Retina (tissue), 1 donor: ENCODE results near the gene SNX24.
"Not testable (repeated sequence)": the region's sequence is repeated elsewhere in the genome, so short reads cannot be mapped to it uniquely, and the experiment has no call there.

Source experiments
- DNase-seq: peaks from one replicate; pipeline ENCODE4 v3.0.0-alpha.2; 2016

The SNX24 gene

GRCh38 chr5:122968056-122968455, 122.6 kb downstream of the SNX24 start:
- not testable (repeated sequence) for DNase-seq

- DNase-seq, result no peak
These were observed 125.9 kb downstream of the SNX24 start for GRCh38 chr5:122971333-122971732.

GRCh38 chr5:122972877-122973276, 127.5 kb downstream of the SNX24 start:
- no peak for DNase-seq

GRCh38 chr5:122973759-122974158, 128.3 kb downstream of the SNX24 start:
- DNase-seq, result not testable (repeated sequence)

- not testable (repeated sequence) for DNase-seq
These were observed 128.8 kb downstream of the SNX24 start for GRCh38 chr5:122974251-122974650.

GRCh38 chr5:122977319-122977718, 131.9 kb downstream of the SNX24 start:
- DNase-seq, result no peak

- no peak for DNase-seq
These were observed 132.7 kb downstream of the SNX24 start for GRCh38 chr5:122978068-122978467.

GRCh38 chr5:122978644-122979297, 133.4 kb downstream of the SNX24 start:
- DNase-seq, result no peak

GRCh38 chr5:122981846-122982245, 136.4 kb downstream of the SNX24 start:
- DNase-seq, result no peak

- DNase-seq, result no peak
These were observed 137.0 kb downstream of the SNX24 start for GRCh38 chr5:122982376-122982775.

- DNase-seq, result no peak
These were observed 139.0 kb downstream of the SNX24 start for GRCh38 chr5:122984425-122984824.

GRCh38 chr5:122985006-122985700, 139.7 kb downstream of the SNX24 start:
- no peak for DNase-seq

GRCh38 chr5:122985954-122986721, 140.7 kb downstream of the SNX24 start:
- no peak for DNase-seq

- DNase-seq, result no peak
These were observed 150.7 kb downstream of the SNX24 start for GRCh38 chr5:122996091-122996490.

GRCh38 chr5:122997294-122997693, 151.9 kb downstream of the SNX24 start:
- DNase-seq, result no peak

GRCh38 chr5:122999947-123000563, 154.6 kb downstream of the SNX24 start:
- no peak for DNase-seq

- no peak for DNase-seq
These were observed 155.3 kb downstream of the SNX24 start for GRCh38 chr5:123000731-123001130.

GRCh38 chr5:123001808-123002207, 156.4 kb downstream of the SNX24 start:
- no peak for DNase-seq

- no peak for DNase-seq
These were observed 161.8 kb downstream of the SNX24 start for GRCh38 chr5:123007182-123007581.

GRCh38 chr5:123007754-123008153, 162.3 kb downstream of the SNX24 start:
- DNase-seq, result no peak

GRCh38 chr5:123012321-123012720, 166.9 kb downstream of the SNX24 start:
- no peak for DNase-seq

- no peak for DNase-seq
These were observed 169.3 kb downstream of the SNX24 start for GRCh38 chr5:123014689-123015088.

GRCh38 chr5:123028222-123028621, 182.8 kb downstream of the SNX24 start:
- no peak for DNase-seq
